Right cardiac atrium (tissue), 5 donors: ENCODE measurements around the gene NT5DC1. TPM values are rescaled to one million over a fixed set of nuclear protein-coding genes. Genes with fewer than 3 reads are reported as not detected.
A peak's percentile ranks its signal among the peaks of the same experiment; 100 is the strongest.
"Not testable (repeated sequence)": the region's sequence is repeated elsewhere in the genome, so short reads cannot be mapped to it uniquely, and the experiment has no call there.

Experiments used
- ATAC-seq, 2 donors: fragments of 200-7000 bp; cut with Tn5 transposase; one replicate each; pipeline versions ENCODE4 v1.8.0 to v1.9.1; 2020; ENCODE audit warnings: moderate library complexity in 2 of 2, mild to moderate bottlenecking in 1 of 2
- DNase-seq, 3 donors: peaks; one replicate each; pipeline ENCODE4 v3.0.0-alpha.2; 2020
- H3K27ac ChIP-seq: one replicate; pipeline ENCODE4 v1.5.1; 2013; ENCODE audit warnings: mild to moderate bottlenecking, low read length, control low read depth, moderate library complexity
- H3K27me3 ChIP-seq: one replicate; pipeline ENCODE4 v1.6.1; 2013; ENCODE audit not compliant: control insufficient read depth, insufficient read depth
- H3K4me1 ChIP-seq: one replicate; pipeline ENCODE4 v1.6.1; 2013; ENCODE audit warnings: low read length; ENCODE audit not compliant: control insufficient read depth, insufficient read depth
- H3K4me3 ChIP-seq: one replicate; pipeline ENCODE4 v1.5.1; 2013; ENCODE audit warnings: low read length, control low read depth
- H3K9me3 ChIP-seq: one replicate; pipeline ENCODE4 v1.6.1; 2013; ENCODE audit warnings: low read length; ENCODE audit not compliant: control insufficient read depth
- WGBS: extraction: QIAGEN DNeasy Blood & Tissue Kit; methylation state at CpG from one replicate; pipeline ENCODE4 v1.1.7; 2013; 5-methylcytosine and 5-hydroxymethylcytosine counted together
- intact Hi-C, 4 donors: fragments of 100-400 bp; cut with DNase I; formaldehyde crosslinking; loops; one replicate each; pipeline versions ENCODE4 v1.11.0 to v1.14.0; 2022 to 2023
- polyA plus RNA-seq: library from polyadenylated mRNA; stranded (reverse); fragments of 200-250 nt; gene quantifications from one replicate; pipeline ENCODE4 v1.2.3, GENCODE V29; 2013
- total RNA-seq, 4 donors: library from RNA; stranded (reverse); fragmentation: NEBNext Ultra II Directional; extraction: Animal tissue kit (Norgen Biotek cat#: 25700); gene quantifications; one replicate each; pipeline ENCODE4 v1.2.1, GENCODE V29; 2021
- donor health status: healthy with polysubstance abuse.
- donor health status: DM: no; HTN: yes; CAD: no.
- donor health status: DM: no; HTN: no; CAD: no.
- donor health status: DM: no; HTN: yes; CAD: no; lungs with severe emphysema.
- donor health status: DM: yes; HTN: yes; CAD: no.

Gene NT5DC1
- total and polyA plus RNA-seq, 5 donors = 10.2 to 61.7 (median 51.6) TPM

GRCh38 chr6:116094041-116094440 is 6.6 kb upstream of the NT5DC1 start:
- intact Hi-C loops = no loop called here
- peaks cover 3% of the 10 kb centered on the region for H3K4me1 ChIP-seq
- no peaks in the 10 kb centered on the region for H3K27me3 ChIP-seq
- H3K9me3 ChIP-seq = no peaks in the 10 kb centered on the region
- ATAC-seq (no peak), DNase-seq (no peak)
- 94% methylated on average over 7 of the region's 7 CpGs for WGBS
- no peak overlapping the region for H3K4me3 ChIP-seq
- H3K27ac ChIP-seq = no peak overlapping the region

- 90% methylated on average over 9 of the region's 9 CpGs for WGBS
- DNase-seq, H3K27me3 ChIP-seq, H3K4me1 ChIP-seq, H3K27ac ChIP-seq, H3K9me3 ChIP-seq, H3K4me3 ChIP-seq, ATAC-seq: not testable (repeated sequence)
- intact Hi-C loops = loop anchor here in 2 of 4 donors (5.0 kb wide), 1 partner anchor 84 kb away; no protein-coding TSS in a partner anchor
Measured at GRCh38 chr6:116096048-116096759, 4.4 kb upstream of the NT5DC1 start.

GRCh38 chr6:116096979-116097816 is 3.5 kb upstream of the NT5DC1 start:
- H3K4me1 ChIP-seq = peaks cover 6% of the 10 kb centered on the region
- WGBS = 31% methylated on average over 2 of the region's 2 CpGs
- DNase-seq (no peak), ATAC-seq (no peak)
- H3K4me3 ChIP-seq = no peak overlapping the region
- H3K9me3 ChIP-seq = no peaks in the 10 kb centered on the region
- H3K27me3 ChIP-seq = no peaks in the 10 kb centered on the region
- no peak overlapping the region for H3K27ac ChIP-seq
- intact Hi-C loops = loop anchor here in 2 of 4 donors (5.0 kb wide), 1 partner anchor 85 kb away; no protein-coding TSS in a partner anchor

GRCh38 chr6:116099036-116099435 is 1.6 kb upstream of the NT5DC1 start:
- 83% methylated on average over 1 of the region's 1 CpG for WGBS
- DNase-seq = no peak
- Histone ChIP-seq H3K4me1 (peaks cover 10% of the 10 kb centered on the region), H3K27me3 (no peaks in the 10 kb centered on the region), H3K9me3 (no peaks in the 10 kb centered on the region), H3K4me3 (no peak overlapping the region), H3K27ac (no peak overlapping the region)
- intact Hi-C loops = loop anchor here in 2 of 4 donors (5.0 kb wide), 1 partner anchor 87 kb away; no protein-coding TSS in a partner anchor
- ATAC-seq = no peak

GRCh38 chr6:116101302-116101718 is 657 bp downstream of the NT5DC1 start:
- WGBS = 1% methylated on average over 12 of the region's 12 CpGs
- Histone ChIP-seq H3K4me3 (peak overlapping the region; percentile 68), H3K4me1 (peaks cover 8% of the 10 kb centered on the region), H3K27me3 (no peaks in the 10 kb centered on the region), H3K9me3 (no peaks in the 10 kb centered on the region), H3K27ac (peak overlapping the region; percentile 96)
- intact Hi-C loops = loop anchor here in 1 of 4 donors (2.0 kb wide), 1 partner anchor 91 kb away; no protein-coding TSS in a partner anchor
- DNase-seq = peak in 1 of 3 donors; percentile 92
- no peak for ATAC-seq

- Histone ChIP-seq H3K27ac (peak overlapping the region; percentile 71), H3K4me3 (peak overlapping the region; percentile 68), H3K27me3 (no peaks in the 10 kb centered on the region), H3K4me1 (peaks cover 8% of the 10 kb centered on the region), H3K9me3 (no peaks in the 10 kb centered on the region)
- intact Hi-C loops = loop anchor here in 1 of 4 donors (2.0 kb wide), 1 partner anchor 91 kb away; no protein-coding TSS in a partner anchor
- DNase-seq (no peak), ATAC-seq (no peak)
- WGBS = 70% methylated on average over 2 of the region's 2 CpGs
Measured at GRCh38 chr6:116101790-116102189, 1.1 kb downstream of the NT5DC1 start.

GRCh38 chr6:116102873-116103272 is 2.2 kb downstream of the NT5DC1 start:
- Histone ChIP-seq H3K27ac (no peak overlapping the region), H3K4me3 (no peak overlapping the region), H3K9me3 (no peaks in the 10 kb centered on the region), H3K4me1 (peaks cover 8% of the 10 kb centered on the region), H3K27me3 (no peaks in the 10 kb centered on the region)
- WGBS = 78% methylated on average over 4 of the region's 4 CpGs
- intact Hi-C loops = no loop called here
- DNase-seq = no peak
- ATAC-seq = no peak

- no peaks in the 10 kb centered on the region for H3K9me3 ChIP-seq
- no peak overlapping the region for H3K4me3 ChIP-seq
- 97% methylated on average over 1 of the region's 1 CpG for WGBS
- intact Hi-C loops = no loop called here
- H3K27ac ChIP-seq = no peak overlapping the region
- ATAC-seq (no peak), DNase-seq (no peak)
- H3K27me3 ChIP-seq = no peaks in the 10 kb centered on the region
- peaks cover 8% of the 10 kb centered on the region for H3K4me1 ChIP-seq
Measured at GRCh38 chr6:116104636-116105035, 4.0 kb downstream of the NT5DC1 start.

- H3K4me3 ChIP-seq = no peak overlapping the region
- peaks cover 8% of the 10 kb centered on the region for H3K4me1 ChIP-seq
- H3K9me3 ChIP-seq = no peaks in the 10 kb centered on the region
- DNase-seq = no peak
- ATAC-seq = no peak
- no peaks in the 10 kb centered on the region for H3K27me3 ChIP-seq
- H3K27ac ChIP-seq = no peak overlapping the region
- 94% methylated on average over 3 of the region's 3 CpGs for WGBS
- intact Hi-C loops = no loop called here
Measured at GRCh38 chr6:116105247-116105646, 4.6 kb downstream of the NT5DC1 start.

GRCh38 chr6:116106146-116106545 is 5.5 kb downstream of the NT5DC1 start:
- Histone ChIP-seq H3K27ac (no peak overlapping the region), H3K4me1 (peaks cover 8% of the 10 kb centered on the region), H3K27me3 (no peaks in the 10 kb centered on the region), H3K4me3 (no peak overlapping the region), H3K9me3 (no peaks in the 10 kb centered on the region)
- intact Hi-C loops = no loop called here
- 10% methylated on average over 1 of the region's 1 CpG for WGBS
- ATAC-seq (peak; percentile 42 to 45), DNase-seq (no peak)

GRCh38 chr6:116108836-116109235 is 8.2 kb downstream of the NT5DC1 start:
- peaks cover 2% of the 10 kb centered on the region for H3K4me1 ChIP-seq
- no peaks in the 10 kb centered on the region for H3K27me3 ChIP-seq
- H3K27ac ChIP-seq = no peak overlapping the region
- intact Hi-C loops = no loop called here
- no peak overlapping the region for H3K4me3 ChIP-seq
- WGBS = 28% methylated on average over 1 of the region's 1 CpG
- DNase-seq (no peak), ATAC-seq (peak in 1 of 2 donors; percentile 22)
- no peaks in the 10 kb centered on the region for H3K9me3 ChIP-seq
